ENCODE data around the gene GRHPR.
"Not testable (repeated sequence)": the region's sequence is repeated elsewhere in the genome, so short reads cannot be mapped to it uniquely, and the experiment has no call there.

GRHPR gene

GRCh38 chr9:37471942-37472684 is 49.6 kb downstream of the GRHPR start:
- peak; percentile 97 for ATAC-seq
- TF ChIP-seq TSHZ2 (CRISPR knock-in tag; IDR thresholded peaks at IDR 0.05) (no peak), ISL1 (CRISPR knock-in tag; IDR thresholded peaks at IDR 0.05) (peak; percentile 79)

- not testable (repeated sequence) for ATAC-seq
Measured at GRCh38 chr9:37473982-37474381, 51.5 kb downstream of the GRHPR start.

GRCh38 chr9:37474438-37474837 is 51.9 kb downstream of the GRHPR start:
- ATAC-seq, result no peak
- TF ChIP-seq ESRRG (CRISPR knock-in tag; IDR thresholded peaks at IDR 0.05), result no peak
- no peak for TF ChIP-seq RARB (CRISPR knock-in tag; IDR thresholded peaks at IDR 0.05)
- no peak for TF ChIP-seq ZC3H10 (CRISPR knock-in tag; IDR thresholded peaks at IDR 0.05)
- TF ChIP-seq SNAI2 (CRISPR knock-in tag; IDR thresholded peaks at IDR 0.05), result no peak
- no peak for TF ChIP-seq ZFP30 (CRISPR knock-in tag; IDR thresholded peaks at IDR 0.05)
- TF ChIP-seq CSRNP3 (CRISPR knock-in tag; IDR thresholded peaks at IDR 0.05), result no peak
- TF ChIP-seq OSR1 (CRISPR knock-in tag; IDR thresholded peaks at IDR 0.05), result no peak
- TF ChIP-seq TSHZ2 (CRISPR knock-in tag; IDR thresholded peaks at IDR 0.05), result no peak
- no peak for TF ChIP-seq POU6F1 (CRISPR knock-in tag; IDR thresholded peaks at IDR 0.05; ENCODE audit: borderline replicate concordance, low read depth)
- no peak for TF ChIP-seq TCF4 (CRISPR knock-in tag; IDR thresholded peaks at IDR 0.05; ENCODE audit: borderline replicate concordance)
- no peak for TF ChIP-seq ZNF8 (CRISPR knock-in tag; IDR thresholded peaks at IDR 0.05)
- TF ChIP-seq BACH2 (CRISPR knock-in tag; IDR thresholded peaks at IDR 0.05; ENCODE audit: borderline replicate concordance), result no peak
- no peak for TF ChIP-seq CSDC2 (CRISPR knock-in tag; IDR thresholded peaks at IDR 0.05)
- TF ChIP-seq PATZ1 (CRISPR knock-in tag; IDR thresholded peaks at IDR 0.05; ENCODE audit: borderline replicate concordance), result no peak
- TF ChIP-seq TOX (CRISPR knock-in tag; IDR thresholded peaks at IDR 0.05; ENCODE audit: borderline replicate concordance), result no peak
- no peak for TF ChIP-seq ZNF70 (CRISPR knock-in tag; IDR thresholded peaks at IDR 0.05)
- no peak for TF ChIP-seq CREB5 (CRISPR knock-in tag; IDR thresholded peaks at IDR 0.05; ENCODE audit: low read depth)
- TF ChIP-seq GLIS3 (CRISPR knock-in tag; IDR thresholded peaks at IDR 0.05), result no peak
- no peak for TF ChIP-seq ZFP3 (CRISPR knock-in tag; IDR thresholded peaks at IDR 0.05)
